ENCODE data around the gene MPLKIP.

The MPLKIP gene

GRCh38 chr7:40105879-40106473 is 28.4 kb downstream of the MPLKIP start:
- H3K27ac ChIP-seq: no peak overlapping the region
- TF ChIP-seq ZFX (IDR thresholded peaks at IDR 0.05): no peak
- TF ChIP-seq, protein P1, sequence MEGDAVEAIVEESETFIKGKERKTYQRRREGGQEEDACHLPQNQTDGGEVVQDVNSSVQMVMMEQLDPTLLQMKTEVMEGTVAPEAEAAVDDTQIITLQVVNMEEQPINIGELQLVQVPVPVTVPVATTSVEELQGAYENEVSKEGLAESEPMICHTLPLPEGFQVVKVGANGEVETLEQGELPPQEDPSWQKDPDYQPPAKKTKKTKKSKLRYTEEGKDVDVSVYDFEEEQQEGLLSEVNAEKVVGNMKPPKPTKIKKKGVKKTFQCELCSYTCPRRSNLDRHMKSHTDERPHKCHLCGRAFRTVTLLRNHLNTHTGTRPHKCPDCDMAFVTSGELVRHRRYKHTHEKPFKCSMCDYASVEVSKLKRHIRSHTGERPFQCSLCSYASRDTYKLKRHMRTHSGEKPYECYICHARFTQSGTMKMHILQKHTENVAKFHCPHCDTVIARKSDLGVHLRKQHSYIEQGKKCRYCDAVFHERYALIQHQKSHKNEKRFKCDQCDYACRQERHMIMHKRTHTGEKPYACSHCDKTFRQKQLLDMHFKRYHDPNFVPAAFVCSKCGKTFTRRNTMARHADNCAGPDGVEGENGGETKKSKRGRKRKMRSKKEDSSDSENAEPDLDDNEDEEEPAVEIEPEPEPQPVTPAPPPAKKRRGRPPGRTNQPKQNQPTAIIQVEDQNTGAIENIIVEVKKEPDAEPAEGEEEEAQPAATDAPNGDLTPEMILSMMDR (conservative IDR thresholded peaks at IDR 0.05): no peak

GRCh38 chr7:40102897-40103296 is 31.5 kb downstream of the MPLKIP start:
- TF ChIP-seq, protein P1 (conservative IDR thresholded peaks at IDR 0.05): no peak
- TF ChIP-seq ZFX (IDR thresholded peaks at IDR 0.05): no peak
- no peak overlapping the region for H3K27ac ChIP-seq

DNA sequence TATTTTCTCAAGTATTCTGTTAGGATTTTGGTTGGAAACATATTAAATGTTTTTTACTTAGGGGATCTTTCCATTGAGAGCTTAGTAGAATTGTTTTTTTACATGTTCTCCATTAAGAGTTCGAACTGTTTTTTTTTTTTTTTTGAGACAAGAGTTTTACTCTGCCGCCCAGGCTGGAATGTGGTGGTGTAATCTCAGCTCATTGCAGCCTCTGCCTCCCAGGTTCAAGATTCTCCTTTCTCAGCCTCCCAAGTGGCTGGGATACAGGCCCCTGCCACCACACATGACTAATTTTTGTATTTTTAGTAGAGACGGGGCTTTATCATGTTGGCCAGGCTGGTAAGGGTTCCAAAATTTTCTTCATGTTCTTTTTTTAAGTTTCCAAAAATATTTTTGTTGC is 33.2 kb downstream of the MPLKIP start:
- TF ChIP-seq, protein P1 (conservative IDR thresholded peaks at IDR 0.05): no peak
- H3K27ac ChIP-seq: no peak overlapping the region

- no peak overlapping the region for H3K27ac ChIP-seq
- no peak for TF ChIP-seq ZFX (IDR thresholded peaks at IDR 0.05)
- TF ChIP-seq, protein P1 (conservative IDR thresholded peaks at IDR 0.05): no peak
Observed at GRCh38 chr7:40099837-40100236, 34.6 kb downstream of the MPLKIP start.

- no peak overlapping the region for H3K27ac ChIP-seq
- TF ChIP-seq ZFX (IDR thresholded peaks at IDR 0.05): no peak
- TF ChIP-seq, protein P1 (conservative IDR thresholded peaks at IDR 0.05): no peak
Observed at GRCh38 chr7:40098810-40099209, 35.6 kb downstream of the MPLKIP start.

GRCh38 chr7:40097728-40098127 is 36.7 kb downstream of the MPLKIP start:
- no peak for TF ChIP-seq ZFX (IDR thresholded peaks at IDR 0.05)
- TF ChIP-seq, protein P1 (conservative IDR thresholded peaks at IDR 0.05): no peak
- H3K27ac ChIP-seq: no peak overlapping the region

- no peak overlapping the region for H3K27ac ChIP-seq
- no peak for TF ChIP-seq ZFX (IDR thresholded peaks at IDR 0.05)
- TF ChIP-seq, protein P1 (conservative IDR thresholded peaks at IDR 0.05): no peak
Observed at GRCh38 chr7:40095695-40096327, 38.6 kb downstream of the MPLKIP start.
